ENCODE measurements around the gene HDGFL3. TPM values are rescaled to one million over a fixed set of nuclear protein-coding genes. Genes with fewer than 3 reads are reported as not detected.
"Not testable (repeated sequence)": the region's sequence is repeated elsewhere in the genome, so short reads cannot be mapped to it uniquely, and the experiment has no call there.

Gene HDGFL3
- total RNA-seq, 1 experiment from 2014 or later = 31.8 TPM

- in situ Hi-C loops (cut with HindIII; ENCODE audit: low pct_unique_long_range_greater_than_20kb, low sequenced_read_pairs) = no loop called here
- DNase-seq (ENCODE audit: low read depth, low spot score) = no peak
These were observed 117.2 kb downstream of the HDGFL3 start for GRCh38 chr15:83090465-83090864.

GRCh38 chr15:83088876-83089275, 118.7 kb downstream of the HDGFL3 start:
- DNase-seq (ENCODE audit: low read depth, low spot score) = no peak
- in situ Hi-C loops (cut with HindIII; ENCODE audit: low pct_unique_long_range_greater_than_20kb, low sequenced_read_pairs) = no loop called here

GRCh38 chr15:83087576-83087975, 120.0 kb downstream of the HDGFL3 start:
- DNase-seq (ENCODE audit: low read depth, low spot score) = no peak
- in situ Hi-C loops (cut with HindIII; ENCODE audit: low pct_unique_long_range_greater_than_20kb, low sequenced_read_pairs) = no loop called here

- in situ Hi-C loops (cut with HindIII; ENCODE audit: low pct_unique_long_range_greater_than_20kb, low sequenced_read_pairs); DNase-seq (ENCODE audit: low read depth, low spot score): not testable (repeated sequence)
These were observed 121.6 kb downstream of the HDGFL3 start for GRCh38 chr15:83085864-83086552.

GRCh38 chr15:83085461-83085860, 122.2 kb downstream of the HDGFL3 start:
- DNase-seq (ENCODE audit: low read depth, low spot score); in situ Hi-C loops (cut with HindIII; ENCODE audit: low pct_unique_long_range_greater_than_20kb, low sequenced_read_pairs): not testable (repeated sequence)

GRCh38 chr15:83082730-83083386, 124.8 kb downstream of the HDGFL3 start:
- in situ Hi-C loops (cut with HindIII; ENCODE audit: low pct_unique_long_range_greater_than_20kb, low sequenced_read_pairs) = no loop called here
- DNase-seq (ENCODE audit: low read depth, low spot score) = no peak

- in situ Hi-C loops (cut with HindIII; ENCODE audit: low pct_unique_long_range_greater_than_20kb, low sequenced_read_pairs) = no loop called here
- no peak for DNase-seq (ENCODE audit: low read depth, low spot score)
These were observed 126.2 kb downstream of the HDGFL3 start for GRCh38 chr15:83081256-83082014.

- DNase-seq (ENCODE audit: low read depth, low spot score) = no peak
- in situ Hi-C loops (cut with HindIII; ENCODE audit: low pct_unique_long_range_greater_than_20kb, low sequenced_read_pairs) = no loop called here
These were observed 128.9 kb downstream of the HDGFL3 start for GRCh38 chr15:83078712-83079111.

Other genes with a start within 250 kb of the HDGFL3 start
- gene RAMAC, start 221.6 kb downstream of the HDGFL3 start, total RNA-seq (2014; rRNA removed; shearing (Covaris generic)) = 46.5 and 47.2 TPM in 2 replicates
- 25.3 and 26.6 TPM in 2 replicates for gene C15orf40, start 196.2 kb downstream of the HDGFL3 start, total RNA-seq (2014; rRNA removed; shearing (Covaris generic))
- gene BTBD1, start 140.6 kb downstream of the HDGFL3 start, total RNA-seq (2014; rRNA removed; shearing (Covaris generic)) = 137 and 147 TPM in 2 replicates
- gene TM6SF1, start 100.2 kb downstream of the HDGFL3 start, total RNA-seq (2014; rRNA removed; shearing (Covaris generic)) = 0.08 TPM in 1 of 2 replicates, not detected in the other
- gene BNC1, start 76.8 kb upstream of the HDGFL3 start, total RNA-seq (2014; rRNA removed; shearing (Covaris generic)) = not detected in 2 replicates
- not detected in 2 replicates for gene SH3GL3, start 239.5 kb upstream of the HDGFL3 start, total RNA-seq (2014; rRNA removed; shearing (Covaris generic))

Measured in SK-MEL-5 (cell line).